Mucosa of rectum (tissue), 2 donors: ENCODE results near the gene DCHS2.
A peak's percentile ranks its signal among the peaks of the same experiment; 100 is the strongest.

ENCODE experiments used
- H3K27ac ChIP-seq, 2 donors: one replicate each; pipeline ENCODE4 v1.7.0; 2013; ENCODE audit warnings: inconsistent platforms in 2 of 2, low read depth in 2 of 2, low read length in 2 of 2
- H3K27me3 ChIP-seq, 2 donors: one replicate each; pipeline ENCODE4 v1.7.0; 2013; ENCODE audit warnings: low read length in 2 of 2; ENCODE audit not compliant: control insufficient read depth in 2 of 2, insufficient read depth in 2 of 2
- H3K36me3 ChIP-seq, 2 donors: one replicate each; pipeline ENCODE4 v1.7.0; 2013; ENCODE audit warnings: low read length in 2 of 2; ENCODE audit not compliant: control insufficient read depth in 2 of 2, insufficient read depth in 2 of 2
- H3K4me1 ChIP-seq, 2 donors: one replicate each; pipeline ENCODE4 v1.7.0; 2013; ENCODE audit warnings: low read length in 2 of 2, mild to moderate bottlenecking in 1 of 2; ENCODE audit not compliant: control insufficient read depth in 2 of 2, insufficient read depth in 2 of 2
- H3K4me3 ChIP-seq, 2 donors: one replicate each; pipeline ENCODE4 v1.7.0; 2013; ENCODE audit warnings: low read length in 2 of 2
- H3K9ac ChIP-seq, 2 donors: one replicate each; pipeline ENCODE4 v1.7.0; 2013; ENCODE audit warnings: low read length in 2 of 2, low read depth in 1 of 2, mild to moderate bottlenecking in 1 of 2
- H3K9me3 ChIP-seq, 2 donors: one replicate each; pipeline ENCODE4 v1.7.0; 2013; ENCODE audit warnings: low read length in 2 of 2; ENCODE audit not compliant: control insufficient read depth in 2 of 2
- donor health status: healthy.
- donor health status: Normal muscosa, but diverticular disease.

DCHS2 gene

DNA sequence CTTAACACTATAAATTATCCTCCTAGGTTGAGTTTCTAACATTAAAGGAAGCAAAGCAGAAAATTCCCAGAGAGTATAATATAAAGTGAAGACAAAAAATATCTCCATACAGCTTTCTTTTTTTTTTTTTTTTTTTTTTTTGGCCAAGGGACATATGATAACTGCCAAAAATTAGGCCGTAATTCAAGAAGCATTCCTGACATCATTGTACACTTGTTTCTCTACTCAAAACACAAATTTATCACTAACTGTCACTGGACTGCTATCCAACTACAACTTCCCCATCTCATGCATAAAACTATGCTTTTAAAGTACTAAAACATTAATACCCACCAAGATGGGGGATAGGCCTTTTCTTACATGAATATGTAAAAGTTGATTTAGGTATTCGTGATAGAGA is 77.2 kb downstream of the DCHS2 start:
- Histone ChIP-seq H3K9ac (no peak overlapping the region), H3K27ac (no peak overlapping the region), H3K36me3 (no peaks in the 10 kb centered on the region), H3K9me3 (no peaks in the 10 kb centered on the region), H3K4me3 (no peak overlapping the region), H3K4me1 (peaks cover 3 to 7% of the 10 kb centered on the region in 2 donors), H3K27me3 (peaks cover 0 to 3% of the 10 kb centered on the region in 2 donors)

GRCh38 chr4:154407443-154407842 is 84.2 kb downstream of the DCHS2 start:
- Histone ChIP-seq H3K4me3 (no peak overlapping the region), H3K9me3 (no peaks in the 10 kb centered on the region), H3K4me1 (no peaks in the 10 kb centered on the region), H3K9ac (no peak overlapping the region), H3K27ac (no peak overlapping the region), H3K36me3 (no peaks in the 10 kb centered on the region), H3K27me3 (peaks cover 0 to 3% of the 10 kb centered on the region in 2 donors)

DNA sequence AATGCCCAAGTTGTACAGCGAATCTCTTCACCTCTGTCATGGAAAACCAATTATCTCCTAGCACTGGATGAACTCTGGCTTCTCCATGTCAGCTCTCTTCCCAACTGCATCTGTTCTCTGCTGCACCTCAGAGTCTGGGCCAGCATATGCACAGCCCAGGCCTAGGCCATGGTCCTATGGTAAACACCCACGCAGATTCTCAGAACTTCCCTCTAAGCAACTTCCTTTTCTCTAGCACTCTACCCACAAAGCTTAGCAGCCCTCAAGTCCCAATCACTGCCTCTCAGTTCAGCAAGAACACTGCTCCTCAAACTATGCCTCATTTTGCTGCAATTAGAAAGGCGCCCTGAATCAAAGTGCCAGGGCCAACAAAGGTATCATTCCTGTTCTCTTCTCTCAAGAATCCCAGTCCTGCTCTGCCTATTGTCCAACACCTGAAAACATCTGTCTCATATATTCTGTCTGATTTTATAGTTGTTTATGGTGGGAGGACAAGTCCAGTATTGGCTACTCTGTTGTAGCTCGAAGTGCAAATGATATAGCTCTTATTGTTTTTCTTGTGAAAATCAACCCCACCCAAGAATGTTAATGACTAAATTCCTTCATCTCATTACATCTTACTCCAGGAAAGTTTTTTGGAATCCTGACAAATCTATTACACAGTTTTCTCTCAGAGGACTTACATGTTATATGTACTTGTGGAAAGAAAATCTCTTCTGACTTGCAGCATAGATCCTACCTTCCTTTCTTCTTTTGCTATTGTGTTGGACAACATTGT is 85.4 kb downstream of the DCHS2 start:
- Histone ChIP-seq H3K27me3 (peaks cover 0 to 3% of the 10 kb centered on the region in 2 donors), H3K9ac (no peak overlapping the region), H3K4me1 (no peaks in the 10 kb centered on the region), H3K4me3 (no peak overlapping the region), H3K9me3 (no peaks in the 10 kb centered on the region), H3K36me3 (no peaks in the 10 kb centered on the region), H3K27ac (no peak overlapping the region)

DNA sequence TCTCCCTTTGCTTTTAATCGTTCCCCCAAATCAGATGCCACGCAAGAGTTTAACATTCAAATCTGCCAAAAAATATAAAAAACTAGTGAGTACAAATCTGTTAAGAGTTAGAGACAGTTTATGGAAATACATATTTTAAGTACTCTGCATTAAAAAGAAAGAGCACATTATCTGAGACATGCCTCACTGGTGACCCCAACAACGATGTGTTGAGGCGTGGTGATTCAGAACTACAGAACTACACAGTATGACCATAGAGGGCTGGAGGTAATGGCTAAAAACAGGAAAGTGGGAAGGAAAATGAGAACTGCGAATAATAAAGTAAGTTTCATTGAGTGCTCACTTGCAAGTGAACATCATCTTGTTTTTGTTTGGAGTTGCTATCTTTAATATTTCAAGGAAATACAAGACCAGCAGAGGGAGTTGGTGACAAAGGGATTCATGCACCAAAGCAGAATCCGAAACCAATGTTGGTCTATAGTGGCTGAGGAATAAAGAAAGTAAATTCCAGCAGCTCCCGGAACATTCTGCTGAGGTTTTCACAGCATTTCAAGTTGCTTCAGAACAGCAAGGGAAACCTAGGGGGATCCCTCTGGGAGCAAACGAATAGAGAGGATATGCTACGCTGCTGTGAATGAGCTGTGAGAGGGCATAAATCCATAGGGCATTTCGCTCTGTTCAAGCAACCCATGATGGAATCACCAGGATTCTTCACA is 92.2 kb downstream of the DCHS2 start:
- H3K9ac ChIP-seq: no peak overlapping the region

GRCh38 chr4:154390324-154390723 is 101.3 kb downstream of the DCHS2 start:
- Histone ChIP-seq H3K27ac (no peak overlapping the region), H3K9ac (no peak overlapping the region), H3K4me1 (no peaks in the 10 kb centered on the region), H3K9me3 (no peaks in the 10 kb centered on the region), H3K36me3 (no peaks in the 10 kb centered on the region), H3K27me3 (no peaks in the 10 kb centered on the region), H3K4me3 (no peak overlapping the region)

More for the DNA sequence above, 92.2 kb downstream of the DCHS2 start:
- H3K27me3 ChIP-seq: no peaks in the 10 kb centered on the region
- H3K36me3 ChIP-seq: no peaks in the 10 kb centered on the region
- H3K4me1 ChIP-seq: no peaks in the 10 kb centered on the region
- no peak overlapping the region for H3K27ac ChIP-seq
- no peaks in the 10 kb centered on the region for H3K9me3 ChIP-seq
- peak overlapping the region; percentile 20 to 51 for H3K4me3 ChIP-seq

- H3K9me3 ChIP-seq: no peaks in the 10 kb centered on the region
- H3K27me3 ChIP-seq: no peaks in the 10 kb centered on the region
- no peak overlapping the region for H3K4me3 ChIP-seq
- no peak overlapping the region for H3K27ac ChIP-seq
- H3K4me1 ChIP-seq: no peaks in the 10 kb centered on the region
- H3K36me3 ChIP-seq: no peaks in the 10 kb centered on the region
- H3K9ac ChIP-seq: no peak overlapping the region
Observed at GRCh38 chr4:154389148-154389547, 102.5 kb downstream of the DCHS2 start.

DNA sequence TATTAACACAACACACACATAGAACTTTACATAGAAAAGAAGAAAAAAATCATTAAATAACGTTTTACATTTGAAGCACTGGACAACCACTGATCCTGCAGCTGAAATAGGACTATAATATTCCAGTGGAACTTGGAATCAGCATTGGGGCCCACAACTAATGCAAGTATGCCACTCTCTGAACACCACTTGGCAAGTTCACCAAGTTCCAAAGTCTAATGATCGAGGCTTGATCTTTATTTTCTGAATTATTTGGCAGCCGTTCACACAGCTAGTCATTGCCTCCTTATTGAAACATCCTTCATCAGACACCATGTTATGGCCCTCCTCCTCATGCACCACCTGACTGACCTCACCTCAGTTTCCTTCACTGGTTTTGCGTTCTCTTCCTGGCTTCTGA is 107.6 kb downstream of the DCHS2 start:
- H3K27ac ChIP-seq: no peak overlapping the region
- H3K9me3 ChIP-seq: no peaks in the 10 kb centered on the region
- no peak overlapping the region for H3K9ac ChIP-seq
- no peaks in the 10 kb centered on the region for H3K27me3 ChIP-seq
- no peaks in the 10 kb centered on the region for H3K4me1 ChIP-seq
- H3K4me3 ChIP-seq: no peak overlapping the region
- no peaks in the 10 kb centered on the region for H3K36me3 ChIP-seq

DNA sequence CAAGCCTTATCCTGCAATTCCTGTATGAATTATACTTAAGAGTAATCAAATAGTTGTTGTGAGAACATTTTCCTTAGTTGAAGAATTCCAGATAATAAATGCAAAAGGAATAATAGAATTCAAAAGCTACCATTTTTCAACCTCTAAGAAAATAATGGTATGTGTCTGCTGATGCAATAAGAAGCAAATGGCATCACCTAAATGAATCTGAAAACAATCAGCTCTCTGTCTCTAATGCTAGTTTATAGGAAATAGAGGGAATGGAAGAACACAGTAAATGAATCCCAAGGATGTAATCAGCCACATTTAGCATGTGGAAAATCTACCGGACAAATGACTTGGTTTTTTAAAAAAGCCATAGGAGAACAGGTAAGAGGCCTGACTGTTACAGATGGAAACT is 115.1 kb downstream of the DCHS2 start:
- Histone ChIP-seq H3K36me3 (no peaks in the 10 kb centered on the region), H3K4me3 (no peak overlapping the region), H3K9me3 (no peaks in the 10 kb centered on the region), H3K27ac (no peak overlapping the region), H3K27me3 (no peaks in the 10 kb centered on the region), H3K9ac (no peak overlapping the region), H3K4me1 (no peaks in the 10 kb centered on the region)

GRCh38 chr4:154368060-154368459 is 123.5 kb downstream of the DCHS2 start:
- H3K9ac ChIP-seq: no peak overlapping the region

DNA sequence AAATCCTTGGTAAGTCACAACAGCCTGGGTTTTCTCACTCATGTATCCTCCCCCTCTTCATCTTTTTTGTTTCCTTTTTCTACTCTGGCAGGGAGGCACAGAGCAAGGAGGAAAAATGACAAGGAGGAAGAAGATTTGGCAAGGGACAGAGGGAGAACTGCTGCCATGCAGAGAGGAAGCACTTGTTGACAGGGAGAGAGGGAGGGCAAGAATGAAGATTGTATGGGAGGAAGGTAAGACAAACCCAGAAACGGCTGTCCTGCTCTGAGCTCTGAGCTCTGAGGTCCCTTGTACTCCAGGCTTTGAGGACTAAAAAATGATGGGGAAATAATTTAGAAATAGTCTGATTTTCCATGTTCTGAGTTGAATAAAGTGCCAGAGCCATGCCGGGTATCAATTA is 123.9 kb downstream of the DCHS2 start:
- no peak overlapping the region for H3K4me3 ChIP-seq
- H3K9ac ChIP-seq: no peak overlapping the region
- H3K27ac ChIP-seq: no peak overlapping the region
- no peaks in the 10 kb centered on the region for H3K9me3 ChIP-seq
- no peaks in the 10 kb centered on the region for H3K36me3 ChIP-seq
- H3K27me3 ChIP-seq: no peaks in the 10 kb centered on the region
- H3K4me1 ChIP-seq: no peaks in the 10 kb centered on the region

More at GRCh38 chr4:154368060-154368459, 123.5 kb downstream of the DCHS2 start:
- Histone ChIP-seq H3K9me3 (no peaks in the 10 kb centered on the region), H3K4me1 (no peaks in the 10 kb centered on the region), H3K27ac (no peak overlapping the region), H3K27me3 (no peaks in the 10 kb centered on the region), H3K36me3 (no peaks in the 10 kb centered on the region), H3K4me3 (no peak overlapping the region)
